OCI-LY1 (cell line): Measurements from ENCODE around the gene SUFU.

Experiments used
- EZH2 ChIP-seq: fragments of 200-600 bp; sonication (generic), shearing (Covaris generic); IDR thresholded peaks from 2 replicates; pipeline ENCODE4 v1.8.0; 2017; ENCODE audit warnings: borderline replicate concordance, mixed run types, mild to moderate bottlenecking, antibody characterized with exemption, low read length, moderate library complexity, mixed read lengths
- TF ChIP-seq, protein P1 (sequence below): fragments of 200-600 bp; sonication (generic), shearing (Covaris generic); IDR thresholded peaks from 2 replicates; pipeline ENCODE4 v1.5.1; 2017; ENCODE audit warnings: mild to moderate bottlenecking, antibody characterized with exemption, low read length, moderate library complexity, mixed read lengths

DNA sequence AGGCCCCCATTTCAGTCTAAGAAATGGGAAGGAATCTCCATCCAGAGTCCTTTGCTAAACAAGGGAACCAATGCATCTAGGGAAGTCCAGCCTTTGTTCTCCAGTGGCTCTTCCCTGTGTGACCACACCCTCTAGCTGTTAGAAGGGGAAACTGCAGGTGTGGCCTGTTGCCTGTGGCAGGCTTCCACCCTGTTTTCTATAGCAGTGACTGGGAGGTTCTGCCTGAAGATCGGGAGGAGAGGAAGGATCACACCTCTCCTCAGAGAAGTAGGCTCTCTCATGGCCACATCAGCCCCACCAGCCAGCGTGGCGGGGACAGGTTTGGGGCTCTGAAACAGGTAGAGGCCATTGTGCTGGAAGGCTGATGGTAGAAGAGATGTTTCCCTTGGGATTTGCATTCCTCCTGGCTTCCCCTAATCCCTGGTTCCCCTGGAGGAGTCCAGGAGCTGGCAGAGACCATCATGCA lies 92.8 kb downstream of the SUFU start:
- TF ChIP-seq, protein P1, sequence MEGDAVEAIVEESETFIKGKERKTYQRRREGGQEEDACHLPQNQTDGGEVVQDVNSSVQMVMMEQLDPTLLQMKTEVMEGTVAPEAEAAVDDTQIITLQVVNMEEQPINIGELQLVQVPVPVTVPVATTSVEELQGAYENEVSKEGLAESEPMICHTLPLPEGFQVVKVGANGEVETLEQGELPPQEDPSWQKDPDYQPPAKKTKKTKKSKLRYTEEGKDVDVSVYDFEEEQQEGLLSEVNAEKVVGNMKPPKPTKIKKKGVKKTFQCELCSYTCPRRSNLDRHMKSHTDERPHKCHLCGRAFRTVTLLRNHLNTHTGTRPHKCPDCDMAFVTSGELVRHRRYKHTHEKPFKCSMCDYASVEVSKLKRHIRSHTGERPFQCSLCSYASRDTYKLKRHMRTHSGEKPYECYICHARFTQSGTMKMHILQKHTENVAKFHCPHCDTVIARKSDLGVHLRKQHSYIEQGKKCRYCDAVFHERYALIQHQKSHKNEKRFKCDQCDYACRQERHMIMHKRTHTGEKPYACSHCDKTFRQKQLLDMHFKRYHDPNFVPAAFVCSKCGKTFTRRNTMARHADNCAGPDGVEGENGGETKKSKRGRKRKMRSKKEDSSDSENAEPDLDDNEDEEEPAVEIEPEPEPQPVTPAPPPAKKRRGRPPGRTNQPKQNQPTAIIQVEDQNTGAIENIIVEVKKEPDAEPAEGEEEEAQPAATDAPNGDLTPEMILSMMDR, result peak; percentile 57
- no peak for TF ChIP-seq EZH2
